HCT116 (cell line): ENCODE data around the gene CD63. TPM values are rescaled to one million over a fixed set of nuclear protein-coding genes. Genes with fewer than 3 reads are reported as not detected.

Experiments used
- ATAC-seq: fragments of 200-7000 bp; cut with Tn5 transposase; 2 replicates; pipeline ENCODE4 v1.9.1; 2020; ENCODE audit warnings: mild to moderate bottlenecking, moderate library complexity
- BruUV-seq: library from RNA; stranded (reverse); fragments of 400-500 nt; replicated peaks from 2 replicates; lab custom pipeline; 2021; lab: Mats Ljungman, UMichigan
- CTCF ChIA-PET: fragments of 300-600 bp; sonication (Branson Sonifier 250); formaldehyde crosslinking; loops from one replicate; lab custom pipeline; 2021; ENCODE audit warnings: antibody characterized with exemption; lab: Charles Lee
- POLR2A ChIA-PET: fragments of 300-600, 350-600 bp; sonication (Branson Sonifier 250); formaldehyde crosslinking; loops from one replicate; lab custom pipeline; 2021; ENCODE audit warnings: antibody characterized with exemption; lab: Charles Lee
- RAD21 ChIA-PET, 2 experiments: fragments of 300-600 bp; sonication (Branson Sonifier 250); formaldehyde crosslinking; loops; one replicate each; lab custom pipeline; 2023; ENCODE audit warnings: low total read pairs in 2 of 2; ENCODE audit not compliant: uncharacterized antibody in 2 of 2, unreplicated experiment in 2 of 2, low non-redundant PET in 1 of 2; lab: Charles Lee
- DNase-seq: peaks from one replicate; pipeline ENCODE4 v3.0.0-alpha.2; 2010; ENCODE audit warnings: low read depth, low spot score
- H2AFZ ChIP-seq: fragments of 200-600 bp; shearing (Covaris generic), sonication (generic); 2 replicates; pipeline ENCODE4 v1.6.1; 2017; ENCODE audit warnings: low read depth, mixed run types, mixed read lengths, antibody characterized with exemption, low read length; ENCODE audit not compliant: poor library complexity, severe bottlenecking
- H3K27ac ChIP-seq: 2 replicates; pipeline ENCODE4 v1.5.1; 2012; ENCODE audit warnings: low read depth, low read length
- H3K27me3 ChIP-seq: fragments of 200-600 bp; sonication (generic); 2 replicates; pipeline ENCODE4 v1.6.1; 2016; ENCODE audit warnings: mixed run types, low read length, mixed read lengths; ENCODE audit not compliant: insufficient read depth
- H3K36me3 ChIP-seq, 2 experiments: fragments of 200-500 bp in 1 of 2; fragments of 200-600 bp in 1 of 2; sonication (Bioruptor generic) in 1 of 2; sonication (generic) in 1 of 2; 2 replicates each; pipeline versions ENCODE4 v1.5.1 to v1.6.1; 2014 to 2016; ENCODE audit warnings: low read length in 2 of 2, inconsistent platforms in 1 of 2, mixed read lengths in 1 of 2, mixed run types in 1 of 2; ENCODE audit not compliant: insufficient read depth in 2 of 2, control insufficient read depth in 1 of 2
- H3K4me1 ChIP-seq, 2 experiments: fragments of 200-600 bp in 1 of 2; sonication (generic) in 1 of 2; 2 replicates each; pipeline versions ENCODE4 v1.5.1 to v1.6.1; 2012 to 2017; ENCODE audit warnings: low read length in 2 of 2, inconsistent platforms in 1 of 2, mild to moderate bottlenecking in 1 of 2, mixed read lengths in 1 of 2, mixed run types in 1 of 2, moderate library complexity in 1 of 2; ENCODE audit not compliant: insufficient read depth in 2 of 2, control insufficient read depth in 1 of 2
- H3K4me2 ChIP-seq: fragments of 200-600 bp; sonication (generic); 2 replicates; pipeline ENCODE4 v1.6.1; 2017; ENCODE audit warnings: mixed run types, low read length, mixed read lengths
- H3K4me3 ChIP-seq, 2 experiments: fragments of 200-600 bp in 1 of 2; sonication (generic) in 1 of 2; replicated peaks in 1 of 2; 2 replicates each; pipeline ENCODE4 v1.5.1; 2011 to 2016; ENCODE audit warnings: low read length in 2 of 2, control low read depth in 1 of 2, low read depth in 1 of 2, mild to moderate bottlenecking in 1 of 2, mixed read lengths in 1 of 2, mixed run types in 1 of 2
- H3K79me2 ChIP-seq: fragments of 200-600 bp; sonication (generic); 2 replicates; pipeline ENCODE4 v1.6.1; 2017; ENCODE audit warnings: mild to moderate bottlenecking, mixed run types, low read length, moderate library complexity, mixed read lengths; ENCODE audit not compliant: insufficient read depth
- H3K9ac ChIP-seq: fragments of 200-600 bp; sonication (generic); 2 replicates; pipeline ENCODE4 v1.6.1; 2016; ENCODE audit warnings: low read length, mixed read lengths
- H3K9me2 ChIP-seq: fragments of 200-600 bp; sonication (generic), shearing (Covaris generic); 2 replicates; pipeline ENCODE4 v1.6.1; 2017; ENCODE audit warnings: mixed run types, mild to moderate bottlenecking, moderate library complexity; ENCODE audit not compliant: insufficient read depth
- H3K9me3 ChIP-seq, 2 experiments: fragments of 200-500 bp in 1 of 2; fragments of 200-600 bp in 1 of 2; sonication (Bioruptor generic) in 1 of 2; sonication (generic) in 1 of 2; 2 replicates each; pipeline ENCODE4 v1.6.1; 2014 to 2017; ENCODE audit warnings: low read length in 2 of 2, mixed read lengths in 2 of 2, inconsistent platforms in 1 of 2, low read depth in 1 of 2, mild to moderate bottlenecking in 1 of 2, mixed run types in 1 of 2, moderate library complexity in 1 of 2; ENCODE audit not compliant: control insufficient read depth in 1 of 2, insufficient read depth in 1 of 2
- H4K20me1 ChIP-seq: fragments of 200-600 bp; sonication (generic), shearing (Covaris generic); 2 replicates; pipeline ENCODE4 v1.6.1; 2017; ENCODE audit warnings: mixed run types, mild to moderate bottlenecking, moderate library complexity; ENCODE audit not compliant: insufficient read depth
- ATF3 ChIP-seq: IDR thresholded peaks from 2 replicates; pipeline ENCODE4 v1.6.1; 2012
- CEBPB ChIP-seq: IDR thresholded peaks from 2 replicates; pipeline ENCODE4 v1.6.1; 2012; ENCODE audit warnings: low read depth
- EGR1 ChIP-seq: IDR thresholded peaks from 2 replicates; pipeline ENCODE4 v1.6.1; 2012; ENCODE audit warnings: low read depth
- ELF1 ChIP-seq: IDR thresholded peaks from 2 replicates; pipeline ENCODE4 v1.6.1; 2012; ENCODE audit warnings: low read depth, borderline replicate concordance
- EZH2 ChIP-seq: fragments of 200-600 bp; sonication (generic); IDR thresholded peaks from 2 replicates; pipeline ENCODE4 v1.6.1; 2017; ENCODE audit warnings: antibody characterized with exemption, mixed run types
- EZH2phosphoT487 ChIP-seq: fragments of 200-600 bp; IDR thresholded peaks from 2 replicates; pipeline ENCODE4 v1.6.1; 2018; ENCODE audit warnings: antibody characterized with exemption, borderline replicate concordance
- FOSL1 ChIP-seq: IDR thresholded peaks from 2 replicates; pipeline ENCODE4 v1.6.1; 2012; ENCODE audit warnings: low read depth
- MAX ChIP-seq: IDR thresholded peaks from 2 replicates; pipeline ENCODE4 v1.6.1; 2012
- POLR2A ChIP-seq: IDR thresholded peaks from 2 replicates; pipeline ENCODE4 v1.7.0; 2011; ENCODE audit warnings: borderline replicate concordance; ENCODE audit not compliant: insufficient read depth, insufficient read length; ENCODE audit errors: extremely low read depth
- POLR2AphosphoS5 ChIP-seq: IDR thresholded peaks from 2 replicates; pipeline ENCODE4 v1.6.1; 2011; ENCODE audit warnings: mild to moderate bottlenecking, low read depth, low read length, moderate library complexity
- RAD21 ChIP-seq: IDR thresholded peaks from 2 replicates; pipeline ENCODE4 v1.6.1; 2012; ENCODE audit warnings: low read depth, mild to moderate bottlenecking
- REST ChIP-seq: IDR thresholded peaks from 2 replicates; pipeline ENCODE4 v1.6.1; 2012; ENCODE audit warnings: low read depth
- SP1 ChIP-seq: IDR thresholded peaks from 2 replicates; pipeline ENCODE4 v1.6.1; 2012; ENCODE audit warnings: low read depth
- TCF7L2 ChIP-seq: IDR thresholded peaks from 2 replicates; pipeline ENCODE4 v1.7.0; 2011; ENCODE audit warnings: borderline replicate concordance, inconsistent platforms; ENCODE audit not compliant: insufficient read depth, insufficient read length; ENCODE audit errors: extremely low read depth
- YY1 ChIP-seq: IDR thresholded peaks from 2 replicates; pipeline ENCODE4 v1.6.1; 2011; ENCODE audit warnings: low read length, low read depth, moderate library complexity, mild to moderate bottlenecking; ENCODE audit not compliant: insufficient replicate concordance; ENCODE audit errors: extremely low read depth
- ZBTB33 ChIP-seq: IDR thresholded peaks from 2 replicates; pipeline ENCODE4 v1.6.1; 2011; ENCODE audit warnings: mild to moderate bottlenecking, low read length, moderate library complexity; ENCODE audit not compliant: insufficient replicate concordance; ENCODE audit errors: extremely low read depth
- ZFX ChIP-seq: fragments of 450-650 bp; IDR thresholded peaks from 2 replicates; pipeline ENCODE4 v1.6.1; 2017
- ZNF274 ChIP-seq: fragments of 200-500 bp; sonication (Bioruptor generic); IDR thresholded peaks from 2 replicates; pipeline ENCODE4 v1.6.1; 2014; ENCODE audit warnings: mild to moderate bottlenecking, low read depth, low read length, inconsistent platforms
- intact Hi-C: fragments of 100-400 bp; cut with micrococcal nuclease; formaldehyde crosslinking; loops from 2 replicates; pipeline ENCODE4 v1.10.0; 2022
- total RNA-seq: library from RNA; stranded (reverse); gene quantifications from one replicate; pipeline ENCODE4 v1.2.1, GENCODE V29; 2021; ENCODE audit not compliant: unreplicated experiment

Gene CD63
- total RNA-seq, 1 experiment from 2014 or later = 355 TPM

GRCh38 chr12:55720894-55721444, 7.8 kb downstream of the CD63 start (continued):
- TF ChIP-seq MAX = no peak
- TF ChIP-seq ZFX = no peak
- no peak for TF ChIP-seq CEBPB
- no peak for TF ChIP-seq TCF7L2

- Histone ChIP-seq H3K9me3 (no peaks in the 10 kb centered on the region), H3K9me2 (no peaks in the 10 kb centered on the region), H3K4me1 (peaks cover 33 to 67% of the 10 kb centered on the region in 2 experiments), H4K20me1 (no peaks in the 10 kb centered on the region), H3K4me3 (peak within 1 kb of the TSS in 1 of 2 experiments; percentile 9; a peak in 1 of 4 replicates), H3K27ac (peak within 1 kb of the TSS; percentile 30), H2AFZ (no peak within 1 kb of the TSS), H3K9ac (peak within 1 kb of the TSS; percentile 34), H3K79me2 (peaks cover 14% of the 10 kb centered on the region), H3K36me3 (peaks cover 2 to 21% of the 10 kb centered on the region in 2 experiments; a peak in 2 of 4 replicates), H3K27me3 (no peaks in the 10 kb centered on the region), H3K4me2 (peak within 1 kb of the TSS; percentile 53)
- CTCF ChIA-PET = interaction anchor here (0.8 to 4.1 kb wide), 9 partner anchors 9 to 74 kb away, joined by 3 to 35 read pairs (median 5); partner anchors contain the start of gene CD63
- RAD21 ChIA-PET = interaction anchor here in 1 of 2 experiments (1.8 kb wide), 1 partner anchor 9 kb away, joined by 4 read pairs; the partner anchor contains the start of gene CD63
- ATAC-seq = no peak
- intact Hi-C loops = no loop called here
- no TSS peak for BruUV-seq
- no peak for DNase-seq
- POLR2A ChIA-PET = interaction anchor here (1.7 kb wide), 2 partner anchors 9 to 17 kb away, joined by 5 read pairs; partner anchors contain the start of gene CD63
- no peak for TF ChIP-seq EGR1
- no peak for TF ChIP-seq RAD21
- no peak for TF ChIP-seq YY1
- no peak for TF ChIP-seq EZH2
- TF ChIP-seq ZNF274 = no peak
- TF ChIP-seq TCF7L2 = no peak
- TF ChIP-seq ZBTB33 = no peak
- no peak for TF ChIP-seq FOSL1
- TF ChIP-seq REST = no peak
- no peak for TF ChIP-seq POLR2AphosphoS5
- no peak for TF ChIP-seq MAX
- no peak for TF ChIP-seq ELF1
- no peak for TF ChIP-seq ATF3
- TF ChIP-seq EZH2phosphoT487 = no peak
- no peak for TF ChIP-seq SP1
- TF ChIP-seq POLR2A = no peak
Observed at GRCh38 chr12:55720071-55720564, 8.7 kb downstream of the CD63 start, which contains the start of gene RDH5. RDH5 (plus strand) TSS chr12:55720393; CDS start chr12:55721185, 792 bp downstream.
